ENCODE measurements around the gene IL6ST. TPM values are rescaled to one million over a fixed set of nuclear protein-coding genes. Genes with fewer than 3 reads are reported as not detected.

IL6ST gene
- total RNA-seq, 1 donor from 2014 or later: 40.8 TPM

GRCh38 chr5:55923865-55924500, 70.8 kb downstream of the IL6ST start:
- DNase-seq (ENCODE audit: low spot score in 2 of 2) (peak in 1 of 2 donors; percentile 5), FAIRE-seq (no peak)

GRCh38 chr5:55923177-55923771, 71.5 kb downstream of the IL6ST start:
- DNase-seq (ENCODE audit: low spot score in 2 of 2): peak in 1 of 2 donors; percentile 6
- no peak for FAIRE-seq

GRCh38 chr5:55921617-55922016, 73.1 kb downstream of the IL6ST start:
- FAIRE-seq (no peak), DNase-seq (ENCODE audit: low spot score in 2 of 2) (peak in 1 of 2 donors; percentile 2)

GRCh38 chr5:55920784-55921183, 74.0 kb downstream of the IL6ST start:
- FAIRE-seq (no peak), DNase-seq (ENCODE audit: low spot score in 2 of 2) (peak in 1 of 2 donors; percentile 1)

GRCh38 chr5:55919625-55920024, 75.1 kb downstream of the IL6ST start:
- no peak for FAIRE-seq

GRCh38 chr5:55918087-55919035, 76.4 kb downstream of the IL6ST start:
- DNase-seq (ENCODE audit: low spot score in 2 of 2) (no peak), FAIRE-seq (no peak)

More at GRCh38 chr5:55919625-55920024, 75.1 kb downstream of the IL6ST start:
- peak in 1 of 2 donors; percentile 0 for DNase-seq (ENCODE audit: low spot score in 2 of 2)

- FAIRE-seq (no peak), DNase-seq (ENCODE audit: low spot score in 2 of 2) (no peak)
Observed at GRCh38 chr5:55917402-55918086, 77.2 kb downstream of the IL6ST start.

- FAIRE-seq (no peak), DNase-seq (ENCODE audit: low spot score in 2 of 2) (no peak)
Observed at GRCh38 chr5:55916986-55917385, 77.8 kb downstream of the IL6ST start.

- FAIRE-seq (no peak), DNase-seq (ENCODE audit: low spot score in 2 of 2) (no peak)
Observed at GRCh38 chr5:55915783-55916182, 79.0 kb downstream of the IL6ST start.

GRCh38 chr5:55914971-55915370, 79.8 kb downstream of the IL6ST start:
- FAIRE-seq (no peak), DNase-seq (ENCODE audit: low spot score in 2 of 2) (no peak)

- DNase-seq (ENCODE audit: low spot score in 2 of 2): no peak
- FAIRE-seq: no peak
Observed at GRCh38 chr5:55913466-55914413, 81.0 kb downstream of the IL6ST start.

GRCh38 chr5:55911784-55912653, 82.7 kb downstream of the IL6ST start:
- FAIRE-seq (no peak), DNase-seq (ENCODE audit: low spot score in 2 of 2) (no peak)

GRCh38 chr5:55908804-55909203, 86.0 kb downstream of the IL6ST start:
- FAIRE-seq (no peak), DNase-seq (ENCODE audit: low spot score in 2 of 2) (no peak)

- FAIRE-seq: no peak
Observed at GRCh38 chr5:55907927-55908326, 86.8 kb downstream of the IL6ST start.

GRCh38 chr5:55905251-55905650, 89.5 kb downstream of the IL6ST start:
- FAIRE-seq (no peak), DNase-seq (ENCODE audit: low spot score in 2 of 2) (no peak)

More at GRCh38 chr5:55907927-55908326, 86.8 kb downstream of the IL6ST start:
- DNase-seq (ENCODE audit: low spot score in 2 of 2): no peak

- no peak for FAIRE-seq
- DNase-seq (ENCODE audit: low spot score in 2 of 2): no peak
Observed at GRCh38 chr5:55904152-55904551, 90.6 kb downstream of the IL6ST start.

- DNase-seq (ENCODE audit: low spot score in 2 of 2) (no peak), FAIRE-seq (no peak)
Observed at GRCh38 chr5:55903121-55903701, 91.6 kb downstream of the IL6ST start.

- no peak for FAIRE-seq
Observed at GRCh38 chr5:55902696-55903095, 92.1 kb downstream of the IL6ST start.

More at GRCh38 chr5:55902696-55903095, 92.1 kb downstream of the IL6ST start:
- no peak for DNase-seq (ENCODE audit: low spot score in 2 of 2)

Data from frontal cortex (tissue), 4 donors.